Osteocyte (in vitro differentiated cells): ENCODE data around the gene ATR. TPM values are rescaled to one million over a fixed set of nuclear protein-coding genes. Genes with fewer than 3 reads are reported as not detected.

Experiments used
- DNase-seq: peaks from one replicate; pipeline ENCODE4 v3.0.0; 2021; ENCODE audit warnings: mixed read lengths; ENCODE audit not compliant: unreplicated experiment; ENCODE audit errors: extremely low spot score
- H3K27ac Mint-ChIP-seq: one replicate; pipeline ENCODE4 v1.8.0; 2021; ENCODE audit warnings: mild to moderate bottlenecking, mixed read lengths; ENCODE audit not compliant: unreplicated experiment
- H3K27me3 Mint-ChIP-seq: one replicate; pipeline ENCODE4 v1.8.0; 2021; ENCODE audit warnings: mixed read lengths; ENCODE audit not compliant: unreplicated experiment
- H3K36me3 Mint-ChIP-seq: one replicate; pipeline ENCODE4 v1.8.0; 2021; ENCODE audit warnings: mixed read lengths; ENCODE audit not compliant: unreplicated experiment
- H3K4me1 Mint-ChIP-seq: one replicate; pipeline ENCODE4 v1.8.0; 2021; ENCODE audit warnings: mixed read lengths; ENCODE audit not compliant: unreplicated experiment
- H3K4me3 Mint-ChIP-seq: one replicate; pipeline ENCODE4 v1.8.0; 2021; ENCODE audit warnings: mild to moderate bottlenecking, moderate library complexity, mixed read lengths; ENCODE audit not compliant: unreplicated experiment
- H3K9me3 Mint-ChIP-seq: one replicate; pipeline ENCODE4 v1.8.0; 2021; ENCODE audit warnings: mixed read lengths; ENCODE audit not compliant: unreplicated experiment
- total RNA-seq: library from RNA; stranded (reverse); gene quantifications from 2 replicates; pipeline ENCODE4 v1.2.1, GENCODE V29; 2021
- TF ChIP-seq, protein P1 (sequence below): fragments of 200-600 bp; sonication (generic); IDR thresholded peaks from 2 replicates; pipeline ENCODE4 v1.5.0; 2021; ENCODE audit warnings: antibody characterized with exemption, mild to moderate bottlenecking, moderate library complexity

ATR gene
- total RNA-seq, 1 donor from 2014 or later, result 27.1 TPM

DNA sequence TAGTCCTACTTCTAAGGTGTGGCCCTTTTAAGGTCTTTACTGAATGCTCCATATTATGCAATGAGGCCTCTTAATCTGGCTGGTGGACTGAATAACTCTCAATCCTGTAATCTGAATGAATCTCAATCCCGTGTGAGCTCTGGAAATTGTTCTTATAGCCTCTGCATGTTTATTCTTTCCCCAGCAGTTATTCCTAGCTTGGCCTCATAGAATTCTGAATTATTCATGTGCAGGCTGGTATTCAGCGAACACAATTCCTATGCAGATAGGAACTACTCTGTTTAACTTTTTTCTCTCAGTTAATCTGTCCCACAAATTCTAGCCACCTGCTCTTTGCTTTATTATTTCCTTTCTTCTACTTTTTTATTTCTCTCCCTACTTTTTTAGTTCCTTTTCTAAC is 86.3 kb downstream of the ATR start:
- H3K9me3 Mint-ChIP-seq, result no peaks in the 10 kb centered on the region
- TF ChIP-seq, protein P1, sequence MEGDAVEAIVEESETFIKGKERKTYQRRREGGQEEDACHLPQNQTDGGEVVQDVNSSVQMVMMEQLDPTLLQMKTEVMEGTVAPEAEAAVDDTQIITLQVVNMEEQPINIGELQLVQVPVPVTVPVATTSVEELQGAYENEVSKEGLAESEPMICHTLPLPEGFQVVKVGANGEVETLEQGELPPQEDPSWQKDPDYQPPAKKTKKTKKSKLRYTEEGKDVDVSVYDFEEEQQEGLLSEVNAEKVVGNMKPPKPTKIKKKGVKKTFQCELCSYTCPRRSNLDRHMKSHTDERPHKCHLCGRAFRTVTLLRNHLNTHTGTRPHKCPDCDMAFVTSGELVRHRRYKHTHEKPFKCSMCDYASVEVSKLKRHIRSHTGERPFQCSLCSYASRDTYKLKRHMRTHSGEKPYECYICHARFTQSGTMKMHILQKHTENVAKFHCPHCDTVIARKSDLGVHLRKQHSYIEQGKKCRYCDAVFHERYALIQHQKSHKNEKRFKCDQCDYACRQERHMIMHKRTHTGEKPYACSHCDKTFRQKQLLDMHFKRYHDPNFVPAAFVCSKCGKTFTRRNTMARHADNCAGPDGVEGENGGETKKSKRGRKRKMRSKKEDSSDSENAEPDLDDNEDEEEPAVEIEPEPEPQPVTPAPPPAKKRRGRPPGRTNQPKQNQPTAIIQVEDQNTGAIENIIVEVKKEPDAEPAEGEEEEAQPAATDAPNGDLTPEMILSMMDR, result no peak
- H3K4me1 Mint-ChIP-seq, result no peaks in the 10 kb centered on the region
- no peaks in the 10 kb centered on the region for H3K27me3 Mint-ChIP-seq
- no peak overlapping the region for H3K4me3 Mint-ChIP-seq
- H3K36me3 Mint-ChIP-seq, result peaks cover 64% of the 10 kb centered on the region
- H3K27ac Mint-ChIP-seq, result no peak overlapping the region
- no peak for DNase-seq

DNA sequence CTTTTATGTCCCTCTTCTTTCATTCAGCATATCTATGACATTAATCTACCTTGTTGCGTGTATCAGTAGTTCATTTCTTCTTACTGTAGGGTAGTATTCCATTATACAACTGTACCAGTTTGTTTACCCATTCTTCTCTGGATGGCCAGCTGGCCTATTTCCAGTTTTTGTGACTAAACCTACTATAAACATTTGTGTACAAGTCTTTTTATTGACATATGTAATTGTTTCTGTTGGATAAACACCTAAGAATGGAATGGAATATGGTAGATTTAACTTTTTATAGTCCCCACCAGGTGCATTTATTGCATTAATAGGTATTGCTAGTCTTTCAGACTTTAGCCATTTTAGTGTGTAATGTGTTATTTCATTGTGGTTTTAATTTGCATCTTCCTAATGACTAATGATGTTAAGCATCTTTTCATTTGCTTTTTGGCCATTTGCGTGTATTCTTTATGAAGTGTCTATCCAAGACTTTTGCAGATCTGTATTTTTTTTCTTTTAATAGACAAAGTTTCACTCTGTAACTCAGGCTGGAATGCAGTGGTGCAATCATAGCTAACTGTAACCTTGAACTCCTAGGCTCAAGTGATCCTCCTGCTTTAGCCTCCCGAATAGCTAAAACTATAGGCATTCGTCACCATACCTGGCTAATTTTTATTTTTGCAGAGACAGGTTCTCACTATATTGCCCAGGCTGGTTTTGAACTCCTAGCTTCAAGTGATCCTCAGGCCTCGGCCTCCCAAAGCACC is 88.8 kb downstream of the ATR start:
- TF ChIP-seq, protein P1, result no peak
- no peak overlapping the region for H3K27ac Mint-ChIP-seq
- no peaks in the 10 kb centered on the region for H3K9me3 Mint-ChIP-seq
- DNase-seq, result no peak
- peaks cover 69% of the 10 kb centered on the region for H3K36me3 Mint-ChIP-seq
- H3K27me3 Mint-ChIP-seq, result no peaks in the 10 kb centered on the region
- no peaks in the 10 kb centered on the region for H3K4me1 Mint-ChIP-seq
- no peak overlapping the region for H3K4me3 Mint-ChIP-seq

DNA sequence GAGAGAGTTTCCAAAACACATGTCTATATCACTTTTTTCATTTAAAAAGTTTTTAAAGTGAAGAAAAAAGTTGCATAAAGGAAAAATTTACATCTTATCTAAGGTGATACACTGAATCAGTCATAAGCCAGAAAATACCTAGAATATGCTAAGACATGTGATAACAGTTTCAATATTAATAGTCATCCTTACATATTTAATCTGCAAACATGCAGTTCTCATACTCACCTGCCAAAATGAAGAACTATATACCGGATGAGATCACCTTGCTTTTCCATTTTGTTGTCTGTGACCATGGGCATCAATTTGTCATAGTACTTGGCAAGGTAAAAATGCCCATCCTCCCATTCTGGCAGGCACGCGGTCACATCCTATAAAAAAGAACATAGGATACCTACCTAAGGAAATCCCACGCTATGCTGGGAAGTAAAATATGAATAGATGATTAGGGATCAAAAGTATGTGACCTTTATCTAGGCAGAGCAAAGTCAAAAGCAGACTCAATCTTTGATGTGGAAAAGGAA is 93.6 kb downstream of the ATR start:
- Mint-ChIP-seq H3K27ac (no peak overlapping the region), H3K4me1 (no peaks in the 10 kb centered on the region), H3K9me3 (no peaks in the 10 kb centered on the region), H3K27me3 (no peaks in the 10 kb centered on the region), H3K4me3 (no peak overlapping the region), H3K36me3 (peaks cover 69% of the 10 kb centered on the region)
- no peak for DNase-seq
- TF ChIP-seq, protein P1, result no peak

- Mint-ChIP-seq H3K9me3 (peaks cover 10% of the 10 kb centered on the region), H3K4me1 (no peaks in the 10 kb centered on the region), H3K27me3 (no peaks in the 10 kb centered on the region), H3K4me3 (no peak overlapping the region), H3K27ac (no peak overlapping the region), H3K36me3 (peaks cover 54% of the 10 kb centered on the region)
- no peak for DNase-seq
- TF ChIP-seq, protein P1, result no peak
Observed at GRCh38 chr3:142481196-142481595, 97.3 kb downstream of the ATR start.

GRCh38 chr3:142470826-142471225 is 107.7 kb downstream of the ATR start:
- H3K9me3 Mint-ChIP-seq, result peaks cover 4% of the 10 kb centered on the region
- no peaks in the 10 kb centered on the region for H3K4me1 Mint-ChIP-seq
- H3K27me3 Mint-ChIP-seq, result no peaks in the 10 kb centered on the region
- DNase-seq, result no peak
- TF ChIP-seq, protein P1, result no peak
- peaks cover 20% of the 10 kb centered on the region for H3K36me3 Mint-ChIP-seq
- no peak overlapping the region for H3K4me3 Mint-ChIP-seq
- H3K27ac Mint-ChIP-seq, result no peak overlapping the region
